SK-N-DZ (cell line): Measurements from ENCODE around the gene CTSF. TPM values are rescaled to one million over a fixed set of nuclear protein-coding genes. Genes with fewer than 3 reads are reported as not detected.
"Not testable (repeated sequence)": the region's sequence is repeated elsewhere in the genome, so short reads cannot be mapped to it uniquely, and the experiment has no call there.

ENCODE experiments used
- DNase-seq: peaks from one replicate; pipeline ENCODE4 v3.0.0-alpha.2; 2015; ENCODE audit warnings: low spot score
- polyA plus RNA-seq, 2 experiments: library from polyadenylated mRNA; depleted of rRNA; stranded (reverse); fragments of >200 nt; gene quantifications; 2 replicates each; pipeline ENCODE4 v1.2.3, GENCODE V29; 2014

Gene CTSF
- polyA plus RNA-seq (2014; cell fraction: cytosol; rRNA removed) = 48.7 and 62.9 TPM in 2 replicates
- polyA plus RNA-seq (2014; cell fraction: nucleus; rRNA removed) = 326 and 352 TPM in 2 replicates

- DNase-seq = peak; percentile 86
These were observed at the start of gene CTSF for GRCh38 chr11:66568124-66568916. Gene CTSF (minus strand): TSS chr11:66568606. CDS start chr11:66568486, 120 bp downstream.

GRCh38 chr11:66617155-66617834 is 48.9 kb upstream of the CTSF start:
- DNase-seq = no peak

- peak; percentile 100 for DNase-seq
These were observed 48.2 kb upstream of the CTSF start, which contains the start of gene RBM14 for GRCh38 chr11:66616379-66617154. Gene RBM14 (plus strand): TSS chr11:66616630. CDS start chr11:66616721, 91 bp downstream.

GRCh38 chr11:66614073-66614472 is 45.7 kb upstream of the CTSF start:
- no peak for DNase-seq

GRCh38 chr11:66612458-66612857 is 44.1 kb upstream of the CTSF start:
- no peak for DNase-seq

- DNase-seq = no peak
These were observed 41.6 kb upstream of the CTSF start for GRCh38 chr11:66609721-66610617.

- no peak for DNase-seq
These were observed 38.9 kb upstream of the CTSF start for GRCh38 chr11:66607126-66607834.

- not testable (repeated sequence) for DNase-seq
These were observed 38.2 kb upstream of the CTSF start for GRCh38 chr11:66606608-66607007.

GRCh38 chr11:66604155-66604554 is 35.7 kb upstream of the CTSF start:
- DNase-seq = no peak

- no peak for DNase-seq
These were observed 34.7 kb upstream of the CTSF start for GRCh38 chr11:66603072-66603471.

GRCh38 chr11:66600631-66601233 is 32.3 kb upstream of the CTSF start:
- no peak for DNase-seq

- DNase-seq = no peak
These were observed 31.8 kb upstream of the CTSF start for GRCh38 chr11:66600219-66600618.

GRCh38 chr11:66598993-66599392 is 30.6 kb upstream of the CTSF start:
- no peak for DNase-seq

- no peak for DNase-seq
These were observed 27.0 kb upstream of the CTSF start for GRCh38 chr11:66595245-66595904.

GRCh38 chr11:66593650-66594049 is 25.2 kb upstream of the CTSF start:
- no peak for DNase-seq

GRCh38 chr11:66593303-66593635 is 24.9 kb upstream of the CTSF start:
- DNase-seq = no peak

- DNase-seq = peak; percentile 95
These were observed 24.3 kb upstream of the CTSF start, which contains the start of the genes CCDC87 and CCS for GRCh38 chr11:66592457-66593302. Gene CCDC87 (minus strand): TSS chr11:66593063. CDS start chr11:66593015, 48 bp downstream. Gene CCS (plus strand): TSS chr11:66593185. CDS start chr11:66593262, 77 bp downstream.

- DNase-seq = no peak
These were observed 22.8 kb upstream of the CTSF start for GRCh38 chr11:66591175-66591574.
